Osteocyte (in vitro differentiated cells): ENCODE measurements around the gene TRMT112. TPM values are rescaled to one million over a fixed set of nuclear protein-coding genes. Genes with fewer than 3 reads are reported as not detected.
A peak's percentile ranks its signal among the peaks of the same experiment; 100 is the strongest.

ENCODE experiments used
- DNase-seq: peaks from one replicate; pipeline ENCODE4 v3.0.0; 2021; ENCODE audit warnings: mixed read lengths; ENCODE audit not compliant: unreplicated experiment; ENCODE audit errors: extremely low spot score
- H3K27ac Mint-ChIP-seq: one replicate; pipeline ENCODE4 v1.8.0; 2021; ENCODE audit warnings: mild to moderate bottlenecking, mixed read lengths; ENCODE audit not compliant: unreplicated experiment
- H3K27me3 Mint-ChIP-seq: one replicate; pipeline ENCODE4 v1.8.0; 2021; ENCODE audit warnings: mixed read lengths; ENCODE audit not compliant: unreplicated experiment
- H3K36me3 Mint-ChIP-seq: one replicate; pipeline ENCODE4 v1.8.0; 2021; ENCODE audit warnings: mixed read lengths; ENCODE audit not compliant: unreplicated experiment
- H3K4me1 Mint-ChIP-seq: one replicate; pipeline ENCODE4 v1.8.0; 2021; ENCODE audit warnings: mixed read lengths; ENCODE audit not compliant: unreplicated experiment
- H3K4me3 Mint-ChIP-seq: one replicate; pipeline ENCODE4 v1.8.0; 2021; ENCODE audit warnings: mild to moderate bottlenecking, moderate library complexity, mixed read lengths; ENCODE audit not compliant: unreplicated experiment
- H3K9me3 Mint-ChIP-seq: one replicate; pipeline ENCODE4 v1.8.0; 2021; ENCODE audit warnings: mixed read lengths; ENCODE audit not compliant: unreplicated experiment
- total RNA-seq: library from RNA; stranded (reverse); gene quantifications from 2 replicates; pipeline ENCODE4 v1.2.1, GENCODE V29; 2021
- TF ChIP-seq, protein P1 (sequence below): fragments of 200-600 bp; sonication (generic); IDR thresholded peaks from 2 replicates; pipeline ENCODE4 v1.5.0; 2021; ENCODE audit warnings: antibody characterized with exemption, mild to moderate bottlenecking, moderate library complexity

TRMT112 gene
- total RNA-seq, 1 donor from 2014 or later, result 159 TPM

DNA sequence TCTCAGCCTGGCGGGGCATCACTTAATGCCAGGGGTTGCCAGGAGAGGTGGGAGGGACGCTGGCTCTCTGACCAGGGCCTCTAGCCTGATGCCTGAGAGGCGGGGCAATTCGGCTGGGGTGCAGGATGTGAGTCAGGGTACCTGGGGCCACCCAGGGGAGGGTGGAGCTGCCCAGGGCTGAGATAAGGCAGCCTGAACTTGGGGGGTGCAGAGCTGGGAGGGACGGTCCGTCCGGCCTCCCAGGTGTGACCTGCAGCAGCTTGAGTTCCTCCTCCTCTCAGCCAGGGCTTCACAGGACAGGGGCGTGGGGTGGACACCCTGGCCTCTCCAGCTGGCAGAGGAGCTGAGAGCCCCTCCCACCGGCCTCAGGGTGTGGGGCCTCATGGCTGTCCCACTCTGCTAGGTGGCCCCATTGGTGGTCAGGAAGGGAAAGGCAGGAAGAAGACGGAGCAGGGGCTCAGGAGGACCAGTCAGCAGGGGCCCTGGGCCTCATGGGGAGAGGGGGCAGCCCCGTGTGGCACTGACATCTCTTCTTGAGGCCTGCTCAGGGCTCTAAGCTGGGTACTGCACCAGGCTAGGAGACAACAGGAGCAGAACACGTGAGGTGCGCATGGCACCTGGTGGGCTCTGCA lies 40.7 kb upstream of the TRMT112 start:
- H3K36me3 Mint-ChIP-seq, result peaks cover 10% of the 10 kb centered on the region
- peaks cover 39% of the 10 kb centered on the region for H3K4me1 Mint-ChIP-seq
- H3K4me3 Mint-ChIP-seq, result peak overlapping the region; percentile 50
- no peaks in the 10 kb centered on the region for H3K9me3 Mint-ChIP-seq
- no peaks in the 10 kb centered on the region for H3K27me3 Mint-ChIP-seq
- TF ChIP-seq, protein P1, sequence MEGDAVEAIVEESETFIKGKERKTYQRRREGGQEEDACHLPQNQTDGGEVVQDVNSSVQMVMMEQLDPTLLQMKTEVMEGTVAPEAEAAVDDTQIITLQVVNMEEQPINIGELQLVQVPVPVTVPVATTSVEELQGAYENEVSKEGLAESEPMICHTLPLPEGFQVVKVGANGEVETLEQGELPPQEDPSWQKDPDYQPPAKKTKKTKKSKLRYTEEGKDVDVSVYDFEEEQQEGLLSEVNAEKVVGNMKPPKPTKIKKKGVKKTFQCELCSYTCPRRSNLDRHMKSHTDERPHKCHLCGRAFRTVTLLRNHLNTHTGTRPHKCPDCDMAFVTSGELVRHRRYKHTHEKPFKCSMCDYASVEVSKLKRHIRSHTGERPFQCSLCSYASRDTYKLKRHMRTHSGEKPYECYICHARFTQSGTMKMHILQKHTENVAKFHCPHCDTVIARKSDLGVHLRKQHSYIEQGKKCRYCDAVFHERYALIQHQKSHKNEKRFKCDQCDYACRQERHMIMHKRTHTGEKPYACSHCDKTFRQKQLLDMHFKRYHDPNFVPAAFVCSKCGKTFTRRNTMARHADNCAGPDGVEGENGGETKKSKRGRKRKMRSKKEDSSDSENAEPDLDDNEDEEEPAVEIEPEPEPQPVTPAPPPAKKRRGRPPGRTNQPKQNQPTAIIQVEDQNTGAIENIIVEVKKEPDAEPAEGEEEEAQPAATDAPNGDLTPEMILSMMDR, result no peak
- H3K27ac Mint-ChIP-seq, result peak overlapping the region; percentile 62
- DNase-seq, result no peak

DNA sequence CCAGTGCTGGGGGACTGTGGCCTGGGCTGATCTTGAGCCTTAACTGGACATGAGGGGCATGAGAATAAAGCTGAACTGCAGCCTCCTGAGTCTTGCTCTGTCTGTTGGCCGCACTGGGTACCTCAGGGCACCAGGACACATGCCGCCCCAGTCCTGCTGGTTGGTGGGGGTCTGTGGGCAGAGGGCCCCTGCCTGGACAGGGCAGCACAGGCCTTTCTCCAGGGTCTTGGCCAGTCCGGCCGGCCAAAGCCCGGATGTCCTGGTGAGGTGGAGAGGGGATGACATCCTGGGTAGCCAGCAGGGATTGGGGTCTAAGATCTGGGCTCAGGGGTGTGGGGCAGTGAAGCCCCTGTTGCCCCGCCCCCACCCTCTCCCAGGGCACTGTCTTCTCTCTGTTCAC lies 40.1 kb upstream of the TRMT112 start:
- Mint-ChIP-seq H3K4me3 (no peak overlapping the region), H3K9me3 (no peaks in the 10 kb centered on the region), H3K4me1 (peaks cover 39% of the 10 kb centered on the region), H3K27me3 (no peaks in the 10 kb centered on the region), H3K36me3 (peaks cover 9% of the 10 kb centered on the region), H3K27ac (peak overlapping the region; percentile 39)
- TF ChIP-seq, protein P1, result no peak
- DNase-seq, result no peak

DNA sequence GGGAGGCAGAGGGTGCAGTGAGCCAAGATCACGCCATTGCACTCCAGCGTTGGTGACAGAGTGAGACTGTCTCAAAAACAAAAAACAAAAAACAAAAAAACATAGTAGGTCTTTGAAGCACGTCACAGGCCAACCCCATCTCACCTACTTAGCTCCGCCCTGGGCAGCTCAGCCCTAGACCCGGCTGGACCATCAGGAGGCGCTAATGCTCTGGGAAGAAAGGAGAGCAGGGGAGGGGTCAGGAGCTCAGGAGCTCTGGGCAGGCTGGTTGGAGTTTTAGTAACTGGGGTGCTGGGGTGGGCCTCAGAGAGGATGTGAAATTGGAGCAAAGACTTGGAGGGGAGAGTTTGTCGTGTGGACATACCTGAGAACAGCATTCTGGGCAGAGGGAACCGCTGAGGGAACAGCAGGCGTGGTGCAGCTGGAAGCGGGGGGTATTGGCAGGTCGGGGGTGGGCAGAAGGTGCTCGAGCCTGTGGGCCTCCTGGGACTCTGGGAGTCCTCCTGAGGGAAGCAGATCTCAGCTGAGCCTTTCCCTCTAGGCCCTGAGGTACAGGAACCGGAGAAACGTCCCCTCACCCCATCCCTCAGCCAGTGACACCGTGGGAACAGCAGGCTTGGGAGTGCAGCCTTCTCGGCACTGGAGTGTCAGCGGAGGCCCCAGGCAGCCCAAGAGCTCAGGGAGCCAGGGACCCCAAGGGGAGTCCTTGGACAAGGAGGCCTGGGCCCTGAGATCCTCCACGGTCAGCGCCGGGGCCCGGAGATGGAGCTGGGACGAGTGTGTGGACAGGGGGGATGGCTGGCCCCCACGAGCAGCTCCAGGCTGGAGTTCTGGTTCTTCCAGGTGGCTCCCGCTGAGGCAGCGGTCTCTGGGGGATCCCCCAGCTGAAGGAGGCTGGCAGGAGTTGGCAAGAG lies 39.4 kb upstream of the TRMT112 start:
- peaks cover 39% of the 10 kb centered on the region for H3K4me1 Mint-ChIP-seq
- TF ChIP-seq, protein P1, result peak; percentile 51
- no peaks in the 10 kb centered on the region for H3K9me3 Mint-ChIP-seq
- DNase-seq, result no peak
- peak overlapping the region; percentile 75 for H3K27ac Mint-ChIP-seq
- H3K36me3 Mint-ChIP-seq, result peaks cover 5% of the 10 kb centered on the region
- H3K4me3 Mint-ChIP-seq, result peak overlapping the region; percentile 40
- no peaks in the 10 kb centered on the region for H3K27me3 Mint-ChIP-seq

DNA sequence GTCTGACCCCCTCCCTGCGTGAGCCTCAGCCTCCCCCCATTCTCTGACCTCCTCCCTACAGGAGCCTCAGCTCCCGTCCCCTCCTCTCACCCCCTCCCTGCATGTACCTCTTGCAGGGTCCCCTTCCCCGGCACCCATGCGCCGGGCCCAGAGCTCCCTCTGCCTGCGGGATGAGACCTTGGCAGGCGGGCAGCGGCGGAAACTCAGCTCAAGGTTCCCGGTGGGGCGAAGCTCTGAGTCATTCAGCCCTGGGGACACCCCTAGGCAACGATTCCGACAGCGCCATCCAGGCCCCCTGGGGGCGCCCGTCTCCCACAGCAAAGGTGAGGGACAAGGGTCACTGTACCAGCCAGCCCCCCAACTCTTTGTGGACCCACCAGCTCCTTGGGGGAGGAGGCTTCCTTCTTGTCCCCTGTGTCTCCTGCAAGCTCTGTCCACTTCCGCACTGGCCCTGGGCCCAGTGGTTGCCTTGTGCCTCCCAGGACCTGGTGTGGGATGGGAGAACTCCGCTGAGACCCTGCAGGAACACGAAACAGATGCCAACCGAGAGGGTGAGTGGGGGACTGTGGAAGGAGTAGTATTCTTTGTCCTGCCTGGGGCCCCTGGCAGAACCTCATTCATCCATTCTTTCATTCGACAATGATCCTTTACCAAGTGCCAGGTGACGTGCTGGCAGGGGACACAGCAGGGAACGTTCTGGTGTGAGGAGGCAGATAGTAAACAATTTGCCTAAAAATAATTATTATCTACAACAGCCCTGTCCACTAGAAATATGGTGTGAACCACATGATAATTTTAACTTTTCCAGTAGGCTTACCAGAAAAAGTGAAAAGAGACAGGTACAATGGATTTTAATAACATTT lies 38.0 kb upstream of the TRMT112 start:
- H3K27ac Mint-ChIP-seq, result peak overlapping the region; percentile 69
- TF ChIP-seq, protein P1, result peak; percentile 71
- H3K4me3 Mint-ChIP-seq, result no peak overlapping the region
- DNase-seq, result no peak
- H3K4me1 Mint-ChIP-seq, result peaks cover 30% of the 10 kb centered on the region
- no peaks in the 10 kb centered on the region for H3K27me3 Mint-ChIP-seq
- no peaks in the 10 kb centered on the region for H3K36me3 Mint-ChIP-seq
- H3K9me3 Mint-ChIP-seq, result no peaks in the 10 kb centered on the region
